Body of pancreas (tissue), 4 donors: ENCODE data around the gene GPR156.
"Not testable (repeated sequence)": the region's sequence is repeated elsewhere in the genome, so short reads cannot be mapped to it uniquely, and the experiment has no call there.

Experiments
- POLR2A ChIP-seq, 3 donors: fragments of 450-650 bp; IDR thresholded peaks; one replicate each; pipeline ENCODE4 v1.6.1; 2016; ENCODE audit warnings: antibody characterized with exemption in 3 of 3, mild to moderate bottlenecking in 2 of 3
- TF ChIP-seq, protein P1 (sequence below), 7 experiments: fragments of 450-650 bp in 4 of 7; fragments of 200-600 bp in 3 of 7; sonication (generic) in 3 of 7; IDR thresholded peaks; one replicate each; pipeline ENCODE4 v1.5.1; 2016 to 2019; ENCODE audit warnings: antibody characterized with exemption in 7 of 7

DNA sequence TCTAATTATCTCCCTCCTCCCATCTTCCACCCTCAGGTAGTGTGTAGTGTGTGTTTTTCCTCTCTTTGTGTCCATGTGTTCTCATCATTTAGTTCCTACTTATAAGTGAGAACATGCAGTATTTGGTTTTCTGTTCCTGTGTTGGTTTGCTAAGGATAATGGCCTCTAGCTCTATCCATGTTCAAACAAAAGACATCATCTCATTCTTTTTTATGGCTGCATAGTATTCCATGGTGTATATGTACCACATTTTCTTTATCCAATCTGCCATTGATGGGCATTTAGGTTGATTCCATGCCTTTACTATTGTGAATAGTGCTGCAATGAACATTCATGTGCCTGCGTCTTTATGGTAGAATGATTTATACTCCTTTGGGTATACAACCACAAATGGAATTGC lies 68.4 kb downstream of the GPR156 start:
- TF ChIP-seq, protein P1, sequence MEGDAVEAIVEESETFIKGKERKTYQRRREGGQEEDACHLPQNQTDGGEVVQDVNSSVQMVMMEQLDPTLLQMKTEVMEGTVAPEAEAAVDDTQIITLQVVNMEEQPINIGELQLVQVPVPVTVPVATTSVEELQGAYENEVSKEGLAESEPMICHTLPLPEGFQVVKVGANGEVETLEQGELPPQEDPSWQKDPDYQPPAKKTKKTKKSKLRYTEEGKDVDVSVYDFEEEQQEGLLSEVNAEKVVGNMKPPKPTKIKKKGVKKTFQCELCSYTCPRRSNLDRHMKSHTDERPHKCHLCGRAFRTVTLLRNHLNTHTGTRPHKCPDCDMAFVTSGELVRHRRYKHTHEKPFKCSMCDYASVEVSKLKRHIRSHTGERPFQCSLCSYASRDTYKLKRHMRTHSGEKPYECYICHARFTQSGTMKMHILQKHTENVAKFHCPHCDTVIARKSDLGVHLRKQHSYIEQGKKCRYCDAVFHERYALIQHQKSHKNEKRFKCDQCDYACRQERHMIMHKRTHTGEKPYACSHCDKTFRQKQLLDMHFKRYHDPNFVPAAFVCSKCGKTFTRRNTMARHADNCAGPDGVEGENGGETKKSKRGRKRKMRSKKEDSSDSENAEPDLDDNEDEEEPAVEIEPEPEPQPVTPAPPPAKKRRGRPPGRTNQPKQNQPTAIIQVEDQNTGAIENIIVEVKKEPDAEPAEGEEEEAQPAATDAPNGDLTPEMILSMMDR (IDR thresholded peaks at IDR 0.05), result not testable (repeated sequence)
- not testable (repeated sequence) for TF ChIP-seq POLR2A (IDR thresholded peaks at IDR 0.05)
